Measurements from ENCODE around the gene LANCL2. TPM values are rescaled to one million over a fixed set of nuclear protein-coding genes. Genes with fewer than 3 reads are reported as not detected.

The LANCL2 gene
- total RNA-seq, 2 donors from 2014 or later = 16.2 to 17.8 TPM

- H3K4me1 ChIP-seq = peaks cover 5% of the 10 kb centered on the region
- H3K27me3 ChIP-seq = no peaks in the 10 kb centered on the region
- peak; percentile 56 for TF ChIP-seq CTCF (IDR thresholded peaks at IDR 0.05)
- no peak for DNase-seq
- no peaks in the 10 kb centered on the region for H3K36me3 ChIP-seq
- H3K9ac ChIP-seq (ENCODE audit: low read depth in 2 of 2, low read length in 2 of 2) = peak overlapping the region in 1 of 2 donors; percentile 7
- no peaks in the 10 kb centered on the region for H3K9me3 ChIP-seq
- intact Hi-C loops (cut with DNase I) = loop anchor here (5.0 kb wide), 1 partner anchor 164 kb away; no protein-coding TSS in a partner anchor
- no peak overlapping the region for H3K27ac ChIP-seq
- H3K4me3 ChIP-seq = no peak overlapping the region
Observed at GRCh38 chr7:55432939-55433784, 68.0 kb downstream of the LANCL2 start.

DNA sequence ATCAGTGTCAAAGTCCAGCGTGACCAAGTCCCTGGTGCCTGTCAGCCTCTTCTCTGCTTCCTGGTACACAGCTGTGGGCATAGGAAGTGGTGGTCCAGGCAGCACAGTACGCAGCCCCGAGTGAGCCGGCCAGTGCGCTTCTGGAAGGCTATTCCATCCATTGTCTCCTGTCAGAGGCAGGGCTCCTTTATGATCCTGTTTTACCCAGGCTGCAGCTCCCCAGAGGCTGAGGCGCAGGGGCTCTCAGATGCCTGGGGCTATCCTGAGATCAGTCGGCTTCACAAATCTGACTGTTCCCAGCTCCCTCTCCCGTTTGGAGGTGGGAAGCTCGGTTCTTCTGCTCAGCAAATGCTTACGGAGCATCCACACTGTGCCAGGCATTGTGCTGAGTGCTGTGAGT, 70.3 kb downstream of the LANCL2 start:
- Histone ChIP-seq H3K27me3 (no peaks in the 10 kb centered on the region), H3K4me3 (no peak overlapping the region), H3K36me3 (no peaks in the 10 kb centered on the region), H3K9me3 (no peaks in the 10 kb centered on the region), H3K27ac (no peak overlapping the region), H3K4me1 (peaks cover 5% of the 10 kb centered on the region), H3K9ac (ENCODE audit: low read depth in 2 of 2, low read length in 2 of 2) (no peak overlapping the region)
- no peak for DNase-seq
- intact Hi-C loops (cut with DNase I) = no loop called here
- TF ChIP-seq CTCF (IDR thresholded peaks at IDR 0.05) = no peak

GRCh38 chr7:55436457-55436856, 71.3 kb downstream of the LANCL2 start:
- no peak for TF ChIP-seq CTCF (IDR thresholded peaks at IDR 0.05)
- no peak overlapping the region for H3K27ac ChIP-seq
- H3K4me1 ChIP-seq = peaks cover 3% of the 10 kb centered on the region
- H3K27me3 ChIP-seq = no peaks in the 10 kb centered on the region
- no peak overlapping the region for H3K9ac ChIP-seq (ENCODE audit: low read depth in 2 of 2, low read length in 2 of 2)
- intact Hi-C loops (cut with DNase I) = no loop called here
- no peak overlapping the region for H3K4me3 ChIP-seq
- no peaks in the 10 kb centered on the region for H3K36me3 ChIP-seq
- no peak for DNase-seq
- no peaks in the 10 kb centered on the region for H3K9me3 ChIP-seq

DNA sequence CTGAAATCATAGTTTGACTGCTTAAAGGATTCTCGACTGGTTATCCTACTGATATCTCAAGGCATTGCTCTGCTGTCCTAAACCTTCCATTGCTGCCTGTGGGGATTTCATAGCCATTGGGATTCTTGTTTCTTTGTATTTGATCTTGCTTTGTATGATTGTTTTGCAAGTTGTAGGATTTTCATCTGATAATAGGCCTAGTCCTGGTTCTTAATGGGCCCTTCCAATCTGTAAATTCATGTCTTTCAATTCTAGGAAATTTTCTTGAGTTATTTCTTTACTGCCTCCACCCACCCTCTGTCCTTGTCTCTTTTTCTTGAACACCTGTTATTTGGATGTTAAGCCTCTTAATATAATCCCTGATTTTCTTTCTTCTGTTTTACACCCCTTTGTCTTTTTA, 72.2 kb downstream of the LANCL2 start:
- Histone ChIP-seq H3K27me3 (no peaks in the 10 kb centered on the region), H3K27ac (no peak overlapping the region), H3K9me3 (no peaks in the 10 kb centered on the region), H3K9ac (ENCODE audit: low read depth in 2 of 2, low read length in 2 of 2) (no peak overlapping the region), H3K4me3 (no peak overlapping the region), H3K36me3 (no peaks in the 10 kb centered on the region), H3K4me1 (no peaks in the 10 kb centered on the region)
- TF ChIP-seq CTCF (IDR thresholded peaks at IDR 0.05) = no peak
- intact Hi-C loops (cut with DNase I) = no loop called here
- DNase-seq = no peak

GRCh38 chr7:55438085-55438756, 73.1 kb downstream of the LANCL2 start:
- H3K9ac ChIP-seq (ENCODE audit: low read depth in 2 of 2, low read length in 2 of 2) = no peak overlapping the region
- no peaks in the 10 kb centered on the region for H3K27me3 ChIP-seq
- H3K4me3 ChIP-seq = no peak overlapping the region
- H3K9me3 ChIP-seq = no peaks in the 10 kb centered on the region
- no peak overlapping the region for H3K27ac ChIP-seq
- intact Hi-C loops (cut with DNase I) = no loop called here
- no peaks in the 10 kb centered on the region for H3K4me1 ChIP-seq
- H3K36me3 ChIP-seq = no peaks in the 10 kb centered on the region
- TF ChIP-seq CTCF (IDR thresholded peaks at IDR 0.05) = no peak
- DNase-seq = no peak

Measured in colonic mucosa (tissue), 4 donors.